Stimulated activated memory B cell treated with anti-CD40 and anti-IgM and Interleukin-4, amounts not matched to agents 10 μg/mL and 1 μg/mL and 100 μg/mL, for 72 hours (primary cell): ENCODE measurements around the gene KRTAP6-2.

ENCODE experiments used
- ATAC-seq: fragments of 150-1000 bp; cut with Tn5 transposase; 2 replicates; pipeline ENCODE4 v1.10.0; 2021
- H3K27ac Mint-ChIP-seq: one replicate; pipeline ENCODE4 v1.8.0; 2022; ENCODE audit warnings: mild to moderate bottlenecking, mixed read lengths
- H3K27me3 Mint-ChIP-seq: one replicate; pipeline ENCODE4 v1.8.0; 2022; ENCODE audit warnings: mixed read lengths
- H3K36me3 Mint-ChIP-seq: one replicate; pipeline ENCODE4 v1.8.0; 2022; ENCODE audit warnings: mixed read lengths
- H3K4me1 Mint-ChIP-seq: one replicate; pipeline ENCODE4 v1.8.0; 2022; ENCODE audit warnings: mixed read lengths
- H3K4me3 Mint-ChIP-seq: one replicate; pipeline ENCODE4 v1.8.0; 2022; ENCODE audit warnings: mild to moderate bottlenecking, moderate library complexity, mixed read lengths
- H3K9me3 Mint-ChIP-seq: one replicate; pipeline ENCODE4 v1.8.0; 2022; ENCODE audit warnings: mixed read lengths

KRTAP6-2 gene

GRCh38 chr21:30600787-30601186 lies 2.1 kb upstream of the KRTAP6-2 start, which contains the start of gene KRTAP22-1:
Gene KRTAP22-1, plus strand, starts transcription at chr21:30601087.
- Mint-ChIP-seq H3K36me3 (no peaks in the 10 kb centered on the region), H3K4me3 (no peak within 1 kb of the TSS), H3K9me3 (peaks cover 7% of the 10 kb centered on the region), H3K4me1 (no peaks in the 10 kb centered on the region), H3K27ac (no peak within 1 kb of the TSS), H3K27me3 (no peaks in the 10 kb centered on the region)
- no peak for ATAC-seq

- no peaks in the 10 kb centered on the region for H3K36me3 Mint-ChIP-seq
- no peaks in the 10 kb centered on the region for H3K4me1 Mint-ChIP-seq
- H3K27me3 Mint-ChIP-seq = no peaks in the 10 kb centered on the region
- peaks cover 3% of the 10 kb centered on the region for H3K9me3 Mint-ChIP-seq
- no peak within 1 kb of the TSS for H3K4me3 Mint-ChIP-seq
- ATAC-seq = peak; percentile 53
- H3K27ac Mint-ChIP-seq = no peak within 1 kb of the TSS
Measured at GRCh38 chr21:30592140-30592539, 6.6 kb downstream of the KRTAP6-2 start, which contains the start of gene KRTAP6-3. Gene KRTAP6-3, plus strand, starts transcription at chr21:30592440. Its CDS starts 6 bp downstream, at chr21:30592446.

- H3K4me3 Mint-ChIP-seq = no peak within 1 kb of the TSS
- no peak for ATAC-seq
- H3K27me3 Mint-ChIP-seq = no peaks in the 10 kb centered on the region
- no peak within 1 kb of the TSS for H3K27ac Mint-ChIP-seq
- H3K36me3 Mint-ChIP-seq = no peaks in the 10 kb centered on the region
- H3K4me1 Mint-ChIP-seq = no peaks in the 10 kb centered on the region
- peaks cover 7% of the 10 kb centered on the region for H3K9me3 Mint-ChIP-seq
Measured at GRCh38 chr21:30590297-30590696, 8.4 kb downstream of the KRTAP6-2 start, which contains the start of gene KRTAP22-2. Gene KRTAP22-2, minus strand, starts transcription at chr21:30590397.

GRCh38 chr21:30582870-30583269 lies 15.8 kb downstream of the KRTAP6-2 start:
- no peaks in the 10 kb centered on the region for H3K36me3 Mint-ChIP-seq

GRCh38 chr21:30580132-30580531 lies 18.6 kb downstream of the KRTAP6-2 start:
- H3K4me3 Mint-ChIP-seq = no peak overlapping the region
- no peaks in the 10 kb centered on the region for H3K36me3 Mint-ChIP-seq
- H3K27ac Mint-ChIP-seq = no peak overlapping the region
- no peaks in the 10 kb centered on the region for H3K27me3 Mint-ChIP-seq
- H3K4me1 Mint-ChIP-seq = no peaks in the 10 kb centered on the region
- no peak for ATAC-seq
- H3K9me3 Mint-ChIP-seq = peaks cover 2% of the 10 kb centered on the region

More at GRCh38 chr21:30582870-30583269, 15.8 kb downstream of the KRTAP6-2 start:
- Mint-ChIP-seq H3K4me1 (no peaks in the 10 kb centered on the region), H3K27me3 (no peaks in the 10 kb centered on the region), H3K9me3 (peaks cover 5% of the 10 kb centered on the region), H3K4me3 (no peak overlapping the region), H3K27ac (no peak overlapping the region)
- no peak for ATAC-seq

- Mint-ChIP-seq H3K9me3 (peaks cover 2% of the 10 kb centered on the region), H3K36me3 (no peaks in the 10 kb centered on the region), H3K27me3 (no peaks in the 10 kb centered on the region), H3K27ac (no peak overlapping the region), H3K4me1 (no peaks in the 10 kb centered on the region), H3K4me3 (no peak overlapping the region)
- ATAC-seq = no peak
Measured at GRCh38 chr21:30579346-30579745, 19.4 kb downstream of the KRTAP6-2 start.

GRCh38 chr21:30577766-30578165 lies 20.9 kb downstream of the KRTAP6-2 start:
- Mint-ChIP-seq H3K36me3 (no peaks in the 10 kb centered on the region), H3K4me3 (no peak overlapping the region), H3K27me3 (no peaks in the 10 kb centered on the region), H3K4me1 (no peaks in the 10 kb centered on the region), H3K27ac (no peak overlapping the region), H3K9me3 (no peaks in the 10 kb centered on the region)
- no peak for ATAC-seq

GRCh38 chr21:30567617-30568016 lies 31.1 kb downstream of the KRTAP6-2 start:
- Mint-ChIP-seq H3K36me3 (no peaks in the 10 kb centered on the region), H3K27me3 (no peaks in the 10 kb centered on the region), H3K27ac (no peak overlapping the region), H3K9me3 (peaks cover 9% of the 10 kb centered on the region), H3K4me3 (no peak overlapping the region), H3K4me1 (no peaks in the 10 kb centered on the region)
- ATAC-seq = no peak

GRCh38 chr21:30563630-30564029 lies 35.1 kb downstream of the KRTAP6-2 start:
- Mint-ChIP-seq H3K27ac (no peak overlapping the region), H3K36me3 (no peaks in the 10 kb centered on the region), H3K9me3 (peaks cover 2% of the 10 kb centered on the region), H3K27me3 (no peaks in the 10 kb centered on the region), H3K4me3 (no peak overlapping the region), H3K4me1 (no peaks in the 10 kb centered on the region)
- ATAC-seq = no peak

- ATAC-seq = no peak
- no peak overlapping the region for H3K4me3 Mint-ChIP-seq
- H3K9me3 Mint-ChIP-seq = peaks cover 2% of the 10 kb centered on the region
- no peaks in the 10 kb centered on the region for H3K36me3 Mint-ChIP-seq
- H3K27ac Mint-ChIP-seq = no peak overlapping the region
- H3K27me3 Mint-ChIP-seq = no peaks in the 10 kb centered on the region
- H3K4me1 Mint-ChIP-seq = no peaks in the 10 kb centered on the region
Measured at GRCh38 chr21:30563072-30563471, 35.6 kb downstream of the KRTAP6-2 start.

GRCh38 chr21:30561957-30562356 lies 36.7 kb downstream of the KRTAP6-2 start:
- Mint-ChIP-seq H3K9me3 (peaks cover 2% of the 10 kb centered on the region), H3K27me3 (no peaks in the 10 kb centered on the region), H3K36me3 (no peaks in the 10 kb centered on the region), H3K4me3 (no peak overlapping the region), H3K4me1 (no peaks in the 10 kb centered on the region), H3K27ac (no peak overlapping the region)
- no peak for ATAC-seq

GRCh38 chr21:30561264-30561895 lies 37.3 kb downstream of the KRTAP6-2 start, which contains the start of gene KRTAP19-7:
Gene KRTAP19-7, minus strand, starts transcription at chr21:30561314. Its CDS starts 25 bp downstream, at chr21:30561289.
- ATAC-seq = no peak
- Mint-ChIP-seq H3K36me3 (no peaks in the 10 kb centered on the region), H3K4me1 (no peaks in the 10 kb centered on the region), H3K27ac (no peak within 1 kb of the TSS), H3K4me3 (no peak within 1 kb of the TSS), H3K27me3 (no peaks in the 10 kb centered on the region), H3K9me3 (peaks cover 2% of the 10 kb centered on the region)

- H3K27ac Mint-ChIP-seq = no peak overlapping the region
- ATAC-seq = no peak
- peaks cover 10% of the 10 kb centered on the region for H3K9me3 Mint-ChIP-seq
- no peaks in the 10 kb centered on the region for H3K27me3 Mint-ChIP-seq
- H3K4me1 Mint-ChIP-seq = no peaks in the 10 kb centered on the region
- H3K36me3 Mint-ChIP-seq = no peaks in the 10 kb centered on the region
- no peak overlapping the region for H3K4me3 Mint-ChIP-seq
Measured at GRCh38 chr21:30555095-30555494, 43.6 kb downstream of the KRTAP6-2 start.

GRCh38 chr21:30552782-30553181 lies 45.9 kb downstream of the KRTAP6-2 start:
- no peaks in the 10 kb centered on the region for H3K4me1 Mint-ChIP-seq
- ATAC-seq = no peak
- no peaks in the 10 kb centered on the region for H3K36me3 Mint-ChIP-seq
- no peak overlapping the region for H3K27ac Mint-ChIP-seq
- peaks cover 10% of the 10 kb centered on the region for H3K9me3 Mint-ChIP-seq
- no peak overlapping the region for H3K4me3 Mint-ChIP-seq
- H3K27me3 Mint-ChIP-seq = no peaks in the 10 kb centered on the region
